ENCODE data around the gene RASGEF1B. TPM values are rescaled to one million over a fixed set of nuclear protein-coding genes. Genes with fewer than 3 reads are reported as not detected.

RASGEF1B gene
- total and polyA plus RNA-seq, 9 of the 15 experiments (the other 6 are each of a cell fraction or from before 2014, with no cell fraction given): 0.04 to 0.57 (median 0.22) TPM

- 0 out of 2 replicates have a peak, but pooled peaks have one; percentile 31 for TF ChIP-seq ZBTB40 (IDR thresholded peaks at IDR 0.05)
- TF ChIP-seq ZBTB40 (CRISPR knock-in tag; IDR thresholded peaks at IDR 0.05): no peak
- no peak for TF ChIP-seq CBX5 (IDR thresholded peaks at IDR 0.05; ENCODE audit: borderline replicate concordance, low read depth)
- no peak for TF ChIP-seq ZBTB33 (CRISPR knock-in tag; IDR thresholded peaks at IDR 0.05)
- TF ChIP-seq SIN3B (IDR thresholded peaks at IDR 0.05; ENCODE audit: low read depth): no peak
- TF ChIP-seq SAFB2 (IDR thresholded peaks at IDR 0.05; ENCODE audit: borderline replicate concordance, low read depth, low read length, severe bottlenecking): no peak
- no peak; the same call in 1 of the 2 replicates for TF ChIP-seq MIER1 (IDR thresholded peaks at IDR 0.05; ENCODE audit: low read depth)
- no peak for TF ChIP-seq ZNF668 (CRISPR knock-in tag; IDR thresholded peaks at IDR 0.05)
- TF ChIP-seq SMARCC2 (IDR thresholded peaks at IDR 0.05; ENCODE audit: low read depth): peak; percentile 99
- TF ChIP-seq HCFC1 (IDR thresholded peaks at IDR 0.05; ENCODE audit: low read depth, low read length): no peak
- TF ChIP-seq ZNF717 (CRISPR knock-in tag; IDR thresholded peaks at IDR 0.05): no peak
- TF ChIP-seq XRCC5 (IDR thresholded peaks at IDR 0.05; ENCODE audit: low read depth, low read length): no peak
- TF ChIP-seq ZNF146 (CRISPR knock-in tag; IDR thresholded peaks at IDR 0.05; ENCODE audit: unreplicated experiment): no peak
- no peak for TF ChIP-seq GTF2B (IDR thresholded peaks at IDR 0.05; ENCODE audit: extremely low read depth, insufficient read length)
- peak; percentile 76 for TF ChIP-seq POLR2A (conservative IDR thresholded peaks at IDR 0.05)
- TF ChIP-seq COPS2 (conservative IDR thresholded peaks at IDR 0.05): no peak
Observed at GRCh38 chr4:81421346-81422218, 50.1 kb downstream of the RASGEF1B start (continued).

Data from K562 (cell line).